Stimulated activated CD4-positive, alpha-beta T cell treated with anti-CD3 and anti-CD28 coated beads, Interleukin-12 subunit alpha, Interleukin-12 subunit beta, amount 100 ng/mL, for 24 hours (primary cell): ENCODE measurements around the gene PIWIL1.

Source experiments
- DNase-seq, 2 experiments: peaks; one replicate each; pipeline ENCODE4 v3.0.0-alpha.2; 2020; ENCODE audit warnings: low read depth in 2 of 2

Gene PIWIL1

GRCh38 chr12:130337488-130338303 lies at the start of gene PIWIL1:
TSS of gene PIWIL1 (plus strand) at chr12:130337887. CDS start at chr12:130342592, 4,705 bp downstream.
- no peak for DNase-seq

- no peak for DNase-seq
Measured at GRCh38 chr12:130288206-130288605, 49.5 kb upstream of the PIWIL1 start.

DNA sequence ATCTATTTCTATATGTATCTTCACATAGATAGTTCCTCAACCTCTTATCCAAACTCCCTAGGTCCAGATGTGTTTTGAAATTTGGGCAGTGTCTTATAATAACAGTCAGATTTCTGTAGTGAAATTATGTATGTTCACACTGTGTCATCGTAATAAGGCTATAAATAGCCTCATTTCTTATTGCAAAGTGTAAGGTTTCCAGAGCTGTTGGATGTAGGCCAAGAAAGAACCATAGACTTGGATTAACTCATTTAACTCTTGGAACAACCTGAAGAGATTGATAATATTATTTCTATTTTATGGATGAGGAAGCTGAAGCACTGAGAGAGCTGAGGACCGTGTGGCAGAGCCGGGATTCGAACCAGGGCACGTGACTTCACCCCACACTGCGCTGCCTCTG lies 49.0 kb upstream of the PIWIL1 start:
- DNase-seq = no peak

- no peak for DNase-seq
Measured at GRCh38 chr12:130290114-130290513, 47.6 kb upstream of the PIWIL1 start.

DNA sequence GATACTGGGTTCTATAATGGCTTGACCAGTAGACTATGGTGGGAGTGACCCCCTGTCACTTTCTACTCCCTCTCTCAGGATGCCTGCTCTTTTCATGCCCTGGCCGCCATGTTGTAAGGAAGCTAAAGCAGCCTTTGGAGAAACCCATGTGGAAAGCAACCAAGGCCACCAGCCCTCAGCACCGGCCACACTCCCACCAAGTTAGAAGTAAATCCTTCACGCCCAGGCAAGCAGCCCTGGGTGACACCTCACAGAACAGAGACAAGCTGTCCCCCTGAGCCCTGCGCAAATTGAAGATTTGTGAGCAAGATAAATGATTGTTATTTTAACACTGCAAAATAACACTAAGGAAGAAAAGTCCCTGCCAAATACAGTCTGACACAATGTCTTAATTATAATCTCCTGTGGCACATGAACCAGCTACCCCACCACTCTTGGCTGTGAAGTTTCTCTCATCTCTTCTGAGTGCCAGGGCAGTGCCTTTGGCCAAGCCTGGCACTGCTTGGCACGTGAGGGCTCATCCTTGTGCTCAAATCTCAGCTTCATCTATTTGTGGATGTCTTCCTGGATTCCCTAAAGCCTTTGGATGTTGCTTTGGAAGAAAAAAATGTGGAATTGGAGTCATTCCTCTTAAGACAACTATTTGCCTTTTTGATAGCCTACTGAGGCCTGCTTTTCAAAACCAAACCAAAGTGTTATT lies 39.2 kb upstream of the PIWIL1 start:
- no peak for DNase-seq

DNA sequence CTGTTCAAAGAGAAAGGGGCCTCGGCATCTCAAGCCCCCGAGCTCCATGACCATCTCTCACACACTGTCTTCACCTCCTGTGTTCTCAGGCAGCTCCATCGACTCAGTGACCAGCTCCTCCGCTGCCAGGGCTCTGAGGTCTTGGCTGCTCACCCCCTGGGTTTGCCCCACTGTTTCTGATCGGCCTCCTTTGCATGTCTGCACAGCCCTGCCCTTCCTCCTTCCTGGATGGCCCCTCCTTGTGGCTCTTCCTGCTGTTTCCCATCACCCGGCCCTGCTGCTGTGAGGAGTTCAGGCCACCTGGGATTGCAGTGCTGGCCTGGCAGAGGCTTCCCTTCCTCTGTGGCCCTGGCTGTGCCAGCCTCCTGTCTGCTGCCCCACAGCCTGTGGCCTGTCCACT lies 38.1 kb upstream of the PIWIL1 start:
- DNase-seq = no peak

DNA sequence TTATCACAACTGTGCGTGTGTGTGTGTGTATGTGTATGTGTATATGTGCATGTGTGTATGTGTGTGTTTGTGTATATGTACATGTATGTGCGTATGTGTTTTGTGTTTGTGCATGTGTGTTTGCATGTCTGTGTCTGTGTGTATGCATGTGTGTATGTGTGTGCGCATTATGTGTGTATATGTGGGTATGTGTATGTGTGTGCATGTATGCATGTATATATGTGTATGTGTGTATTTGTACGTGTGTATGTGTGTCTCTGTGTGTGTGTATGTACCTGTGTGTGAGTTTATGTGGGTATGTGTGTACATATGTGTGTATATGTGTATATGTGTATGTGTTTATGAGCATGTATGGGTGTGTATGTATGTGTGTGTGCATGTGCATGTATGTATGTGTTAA lies 37.6 kb upstream of the PIWIL1 start:
- no peak for DNase-seq

DNA sequence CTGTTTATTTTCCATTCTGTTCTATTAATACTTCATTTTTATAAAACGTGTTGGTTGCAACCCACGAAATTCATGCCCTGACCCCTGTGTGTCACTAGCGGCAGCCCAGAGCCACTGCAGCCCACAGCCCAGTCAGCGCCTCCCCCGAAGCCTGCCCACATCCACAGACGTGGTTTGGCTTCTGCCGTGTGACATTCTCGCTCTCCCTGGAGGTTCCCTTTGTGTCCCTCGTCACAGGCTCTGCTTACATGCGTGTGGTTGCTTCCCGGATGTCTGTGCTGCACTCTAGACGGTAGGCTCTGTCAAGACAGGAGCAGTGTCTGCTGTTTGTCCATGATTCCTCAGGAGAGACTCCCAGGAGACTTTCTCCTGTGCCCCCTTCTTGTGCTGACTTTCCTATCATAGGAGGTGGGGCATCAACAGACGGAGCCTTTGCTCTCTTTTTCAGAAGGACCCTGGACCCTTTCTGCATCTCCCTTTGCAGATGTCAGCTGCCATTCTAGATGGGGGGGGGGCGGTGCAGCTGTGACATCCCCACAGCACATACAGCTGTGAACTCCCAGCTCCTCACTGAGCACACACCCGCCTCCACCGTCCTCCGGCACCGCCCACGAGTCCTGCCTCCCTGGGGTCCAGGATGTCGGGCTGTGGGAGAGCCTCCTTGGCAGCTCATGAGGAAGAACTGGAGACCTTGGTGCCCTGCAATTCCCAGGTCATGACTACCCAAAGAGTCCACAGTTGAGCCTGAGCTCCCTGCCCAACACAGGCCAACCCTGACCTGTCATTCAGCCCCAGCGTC lies 36.8 kb upstream of the PIWIL1 start:
- no peak for DNase-seq

DNA sequence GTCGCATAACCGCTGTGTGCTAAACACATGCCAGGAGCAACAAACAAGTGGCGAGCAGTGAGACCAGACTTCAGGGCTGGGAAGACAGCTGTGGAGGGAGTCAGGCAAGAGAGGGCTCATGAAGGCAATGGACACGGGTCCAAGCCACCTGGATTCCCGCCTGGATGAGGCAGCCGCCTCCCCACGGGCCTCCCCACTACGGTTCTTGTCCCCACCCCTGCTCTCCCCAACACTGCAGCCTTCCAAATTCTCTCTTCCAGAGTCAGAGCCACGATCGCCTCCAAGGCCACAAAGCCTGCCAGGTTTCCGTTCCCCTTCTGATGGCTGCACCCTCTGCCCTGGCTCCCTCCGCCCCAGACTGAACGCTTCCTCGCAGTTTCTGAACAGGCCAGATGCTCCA lies 36.1 kb upstream of the PIWIL1 start:
- DNase-seq = no peak

DNA sequence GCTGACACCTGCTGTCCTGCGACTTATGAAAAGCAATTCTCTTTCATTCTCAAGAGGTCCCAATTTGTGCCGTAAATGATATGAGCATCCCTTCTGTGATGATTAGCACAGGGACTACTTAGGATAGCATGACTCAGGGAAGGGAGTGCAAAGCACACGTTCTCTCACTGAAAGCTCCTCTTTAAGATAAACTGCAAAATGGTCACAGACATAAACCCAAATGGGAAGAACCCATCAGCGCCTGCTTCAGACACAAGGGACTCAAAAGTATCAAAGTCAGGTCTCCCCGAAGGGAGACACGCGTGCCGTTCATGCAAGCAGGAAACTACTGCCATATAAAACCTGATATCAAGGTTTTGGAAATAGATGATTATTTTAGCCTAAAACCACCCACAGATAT lies 33.9 kb upstream of the PIWIL1 start:
- DNase-seq = no peak

- DNase-seq = no peak
Measured at GRCh38 chr12:130307859-130308258, 29.8 kb upstream of the PIWIL1 start.

DNA sequence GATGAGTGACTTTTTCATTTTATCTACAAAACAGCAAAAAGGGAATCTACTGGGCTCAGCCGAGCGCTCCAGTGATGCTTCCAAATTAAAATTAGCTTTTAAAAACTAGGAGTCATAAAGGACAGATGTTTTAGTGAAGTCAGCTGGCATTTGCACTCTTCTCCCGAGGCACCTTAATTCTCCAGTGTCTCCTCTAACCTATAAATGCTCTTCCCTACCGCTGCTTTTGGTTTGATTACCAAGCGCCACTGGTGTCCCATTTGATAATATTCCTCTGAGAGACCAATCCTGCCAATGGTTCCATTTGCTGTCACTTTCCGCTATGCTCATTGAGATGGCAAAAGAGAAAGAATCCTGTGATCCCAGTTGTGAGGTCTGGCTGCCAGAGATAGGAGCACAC lies 29.3 kb upstream of the PIWIL1 start:
- no peak for DNase-seq

GRCh38 chr12:130316251-130316650 lies 21.4 kb upstream of the PIWIL1 start:
- no peak for DNase-seq

GRCh38 chr12:130320536-130320935 lies 17.2 kb upstream of the PIWIL1 start:
- DNase-seq = no peak

- no peak for DNase-seq
Measured at GRCh38 chr12:130322263-130322662, 15.4 kb upstream of the PIWIL1 start.

- no peak for DNase-seq
Measured at GRCh38 chr12:130330685-130331084, 7.0 kb upstream of the PIWIL1 start.

- no peak for DNase-seq
Measured at GRCh38 chr12:130331146-130331545, 6.5 kb upstream of the PIWIL1 start.

DNA sequence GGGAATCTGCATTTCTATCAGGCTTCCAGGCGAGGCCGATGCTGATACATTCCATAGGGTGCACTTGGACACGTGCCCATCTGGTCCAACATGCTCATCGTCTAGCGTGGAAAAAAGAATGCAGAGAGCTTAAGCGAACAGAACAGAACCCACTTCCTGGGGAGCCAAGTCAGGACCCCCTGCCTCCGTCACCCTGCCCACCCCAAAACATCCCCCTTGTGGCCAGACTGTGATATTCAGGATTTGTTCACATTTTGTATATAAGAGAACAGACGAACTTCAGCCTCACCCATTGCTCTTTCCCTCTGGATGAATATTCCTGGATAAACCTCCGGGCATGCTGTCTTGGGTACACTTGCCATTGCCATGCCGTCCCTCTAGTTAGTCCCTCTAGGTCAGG lies 4.3 kb upstream of the PIWIL1 start:
- DNase-seq = no peak

DNA sequence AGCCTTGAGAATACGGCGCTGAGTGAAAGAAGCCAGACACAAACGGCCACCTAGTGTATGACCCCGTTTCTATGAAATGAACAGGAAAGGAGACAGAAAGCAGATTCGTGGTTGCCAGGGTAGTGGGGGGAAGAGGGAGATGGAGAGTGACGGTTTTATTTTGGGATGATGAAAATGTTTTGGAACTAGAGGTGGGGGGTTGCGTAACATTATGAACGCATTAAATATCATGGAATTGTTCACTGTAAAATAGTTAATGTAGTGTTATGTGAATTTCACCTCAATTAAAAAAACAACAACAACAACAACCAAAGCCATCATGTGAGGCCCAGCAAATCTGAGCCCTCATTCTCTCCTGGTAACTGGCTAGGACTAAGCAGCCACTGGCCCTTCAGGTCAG lies 3.3 kb upstream of the PIWIL1 start:
- DNase-seq = no peak

GRCh38 chr12:130334937-130335336 lies 2.8 kb upstream of the PIWIL1 start:
- no peak for DNase-seq

- DNase-seq = no peak
Measured at GRCh38 chr12:130335517-130336392, 1.9 kb upstream of the PIWIL1 start.
